Measurements from ENCODE around the gene ENPP1.

ENPP1 gene

GRCh38 chr6:131821010-131821807 is 13.4 kb downstream of the ENPP1 start:
- Mint-ChIP-seq H3K4me1 (no peaks in the 10 kb centered on the region), H3K27me3 (peaks cover 42% of the 10 kb centered on the region), H3K4me3 (no peak overlapping the region), H3K27ac (ENCODE audit: low read depth) (no peak overlapping the region), H3K36me3 (ENCODE audit: insufficient read depth) (no peaks in the 10 kb centered on the region), H3K9me3 (no peaks in the 10 kb centered on the region)
- DNase-seq (ENCODE audit: low spot score in 2 of 2) = no peak
- ATAC-seq (replicated peaks; ENCODE audit: extremely low read depth, poor library complexity, severe bottlenecking) = no peak

DNA sequence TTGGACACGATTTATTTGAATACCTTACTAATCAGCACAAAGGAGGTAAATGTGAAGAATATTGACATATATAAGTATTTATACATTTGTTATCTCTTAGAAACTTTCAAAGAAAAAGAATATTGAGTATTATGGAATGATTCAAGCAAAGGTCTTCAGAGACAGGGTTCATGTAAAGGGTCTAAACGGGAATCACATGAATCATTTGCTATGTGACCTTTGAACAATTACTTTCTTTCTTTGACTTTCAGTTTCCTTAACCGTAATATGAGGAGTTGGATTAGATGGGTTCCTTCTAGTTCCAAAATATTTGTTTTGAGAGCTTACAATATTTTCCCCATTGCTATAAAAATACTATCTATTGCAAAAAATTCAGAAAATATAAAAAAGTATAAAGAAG is 14.3 kb downstream of the ENPP1 start:
- no peak for DNase-seq (ENCODE audit: low spot score in 2 of 2)
- H3K27me3 Mint-ChIP-seq = peaks cover 42% of the 10 kb centered on the region
- H3K36me3 Mint-ChIP-seq (ENCODE audit: insufficient read depth) = no peaks in the 10 kb centered on the region
- H3K9me3 Mint-ChIP-seq = no peaks in the 10 kb centered on the region
- no peak overlapping the region for H3K27ac Mint-ChIP-seq (ENCODE audit: low read depth)
- no peak overlapping the region for H3K4me3 Mint-ChIP-seq
- H3K4me1 Mint-ChIP-seq = no peaks in the 10 kb centered on the region
- no peak for ATAC-seq (replicated peaks; ENCODE audit: extremely low read depth, poor library complexity, severe bottlenecking)

GRCh38 chr6:131823276-131823902 is 15.6 kb downstream of the ENPP1 start:
- H3K27ac Mint-ChIP-seq (ENCODE audit: low read depth) = no peak overlapping the region
- no peaks in the 10 kb centered on the region for H3K36me3 Mint-ChIP-seq (ENCODE audit: insufficient read depth)
- peaks cover 49% of the 10 kb centered on the region for H3K27me3 Mint-ChIP-seq
- no peak overlapping the region for H3K4me3 Mint-ChIP-seq
- no peaks in the 10 kb centered on the region for H3K4me1 Mint-ChIP-seq
- ATAC-seq (replicated peaks; ENCODE audit: extremely low read depth, poor library complexity, severe bottlenecking) = no peak
- no peak for DNase-seq (ENCODE audit: low spot score in 2 of 2)
- no peaks in the 10 kb centered on the region for H3K9me3 Mint-ChIP-seq

DNA sequence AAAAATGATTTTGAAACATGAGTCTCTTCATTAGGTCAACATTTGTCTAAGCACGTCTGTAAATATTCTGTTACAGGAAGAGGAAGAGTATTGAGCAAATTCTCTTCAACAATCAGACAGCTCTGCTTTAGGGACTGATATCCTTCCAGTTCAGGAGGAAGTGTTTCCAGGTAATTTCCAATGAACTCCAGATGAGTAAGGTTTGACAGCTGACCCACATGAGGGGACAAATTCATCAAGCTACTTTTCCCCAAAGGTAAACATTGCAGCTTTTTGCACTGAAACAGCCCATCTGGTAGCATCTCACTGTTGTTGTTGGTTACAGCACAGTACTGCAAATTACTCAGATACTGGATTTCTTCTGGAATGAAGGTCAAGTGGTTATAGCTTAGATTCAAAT is 18.1 kb downstream of the ENPP1 start:
- Mint-ChIP-seq H3K27me3 (peaks cover 47% of the 10 kb centered on the region), H3K27ac (ENCODE audit: low read depth) (no peak overlapping the region), H3K4me3 (no peak overlapping the region), H3K9me3 (no peaks in the 10 kb centered on the region), H3K36me3 (ENCODE audit: insufficient read depth) (no peaks in the 10 kb centered on the region), H3K4me1 (no peaks in the 10 kb centered on the region)
- DNase-seq (ENCODE audit: low spot score in 2 of 2) (no peak), ATAC-seq (replicated peaks; ENCODE audit: extremely low read depth, poor library complexity, severe bottlenecking) (no peak)

DNA sequence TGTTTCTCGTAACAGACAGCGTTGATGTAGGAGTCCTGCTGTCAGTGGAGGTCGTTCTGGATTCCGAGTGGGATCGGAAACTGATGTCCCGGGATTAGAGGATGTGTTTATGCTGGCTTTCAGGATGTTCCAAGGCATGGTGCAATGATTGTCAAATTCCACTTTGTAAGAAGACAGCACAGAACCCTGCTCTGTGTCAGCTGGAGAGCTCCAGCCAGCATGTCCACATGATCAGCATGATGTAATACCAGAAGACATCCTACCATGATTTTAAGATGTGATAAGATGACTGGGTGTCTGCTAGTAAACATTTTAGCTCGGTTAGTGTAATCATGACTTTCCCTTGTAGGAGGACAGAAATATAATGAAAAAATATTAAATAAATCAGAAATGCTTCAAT is 20.3 kb downstream of the ENPP1 start:
- H3K27ac Mint-ChIP-seq (ENCODE audit: low read depth) = no peak overlapping the region
- H3K27me3 Mint-ChIP-seq = peaks cover 42% of the 10 kb centered on the region
- DNase-seq (ENCODE audit: low spot score in 2 of 2) (no peak), ATAC-seq (replicated peaks; ENCODE audit: extremely low read depth, poor library complexity, severe bottlenecking) (no peak)
- H3K36me3 Mint-ChIP-seq (ENCODE audit: insufficient read depth) = no peaks in the 10 kb centered on the region
- no peaks in the 10 kb centered on the region for H3K9me3 Mint-ChIP-seq
- no peaks in the 10 kb centered on the region for H3K4me1 Mint-ChIP-seq
- H3K4me3 Mint-ChIP-seq = no peak overlapping the region

- H3K9me3 Mint-ChIP-seq = no peaks in the 10 kb centered on the region
- ATAC-seq (replicated peaks; ENCODE audit: extremely low read depth, poor library complexity, severe bottlenecking) (no peak), DNase-seq (ENCODE audit: low spot score in 2 of 2) (no peak)
- H3K27me3 Mint-ChIP-seq = peaks cover 42% of the 10 kb centered on the region
- H3K36me3 Mint-ChIP-seq (ENCODE audit: insufficient read depth) = no peaks in the 10 kb centered on the region
- H3K4me1 Mint-ChIP-seq = no peaks in the 10 kb centered on the region
- H3K27ac Mint-ChIP-seq (ENCODE audit: low read depth) = no peak overlapping the region
- no peak overlapping the region for H3K4me3 Mint-ChIP-seq
These were observed 21.1 kb downstream of the ENPP1 start for GRCh38 chr6:131828951-131829350.

- ATAC-seq (replicated peaks; ENCODE audit: extremely low read depth, poor library complexity, severe bottlenecking) (no peak), DNase-seq (ENCODE audit: low spot score in 2 of 2) (no peak)
- H3K36me3 Mint-ChIP-seq (ENCODE audit: insufficient read depth) = no peaks in the 10 kb centered on the region
These were observed 23.6 kb downstream of the ENPP1 start for GRCh38 chr6:131831392-131831791.

DNA sequence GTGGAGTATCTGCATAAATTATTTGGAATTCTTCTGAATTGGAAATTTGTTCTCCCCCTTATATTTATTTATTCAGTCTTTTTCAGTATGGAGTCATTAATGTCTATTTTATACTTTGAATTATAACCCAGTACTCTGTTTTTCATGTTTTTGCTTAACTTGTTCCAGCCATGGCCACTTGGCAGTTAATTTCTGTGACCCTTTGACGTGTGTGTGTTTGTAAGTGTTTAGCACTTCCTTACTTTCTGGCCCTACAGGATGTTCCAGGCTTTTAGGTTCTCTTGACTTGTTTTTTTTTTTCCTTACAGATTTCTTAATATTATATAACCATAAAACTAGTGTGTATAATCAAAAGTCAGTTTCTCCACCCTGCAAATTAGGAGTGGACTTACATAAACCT is 24.1 kb downstream of the ENPP1 start:
- DNase-seq (ENCODE audit: low spot score in 2 of 2) (no peak), ATAC-seq (replicated peaks; ENCODE audit: extremely low read depth, poor library complexity, severe bottlenecking) (no peak)
- Mint-ChIP-seq H3K27me3 (peaks cover 41% of the 10 kb centered on the region), H3K9me3 (no peaks in the 10 kb centered on the region), H3K4me3 (no peak overlapping the region), H3K27ac (ENCODE audit: low read depth) (no peak overlapping the region), H3K36me3 (ENCODE audit: insufficient read depth) (no peaks in the 10 kb centered on the region), H3K4me1 (no peaks in the 10 kb centered on the region)

More at GRCh38 chr6:131831392-131831791, 23.6 kb downstream of the ENPP1 start:
- peaks cover 41% of the 10 kb centered on the region for H3K27me3 Mint-ChIP-seq
- no peaks in the 10 kb centered on the region for H3K9me3 Mint-ChIP-seq
- H3K4me1 Mint-ChIP-seq = no peaks in the 10 kb centered on the region
- H3K27ac Mint-ChIP-seq (ENCODE audit: low read depth) = no peak overlapping the region
- no peak overlapping the region for H3K4me3 Mint-ChIP-seq

DNA sequence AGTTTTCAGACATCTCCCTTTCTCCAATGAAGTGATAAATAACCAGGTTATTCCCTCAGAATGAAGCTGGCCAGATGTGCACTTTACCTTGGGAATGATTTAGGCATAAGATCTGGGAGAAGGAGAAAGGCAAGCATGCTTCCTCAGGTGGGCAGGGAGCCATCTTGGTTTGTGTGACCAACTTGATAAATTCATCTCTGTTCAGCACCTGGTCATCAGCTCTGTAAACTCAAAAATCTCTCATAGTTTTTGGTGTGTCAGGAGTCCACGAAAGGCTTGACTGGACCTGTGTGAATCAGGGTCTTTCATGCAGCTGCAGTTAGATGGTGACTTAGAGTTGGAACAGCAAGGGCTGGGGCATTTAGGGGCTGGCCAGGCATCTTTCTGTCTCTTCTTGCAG is 24.5 kb downstream of the ENPP1 start:
- H3K4me3 Mint-ChIP-seq = no peak overlapping the region
- peaks cover 39% of the 10 kb centered on the region for H3K27me3 Mint-ChIP-seq
- H3K27ac Mint-ChIP-seq (ENCODE audit: low read depth) = no peak overlapping the region
- no peaks in the 10 kb centered on the region for H3K4me1 Mint-ChIP-seq
- DNase-seq (ENCODE audit: low spot score in 2 of 2) (no peak), ATAC-seq (replicated peaks; ENCODE audit: extremely low read depth, poor library complexity, severe bottlenecking) (no peak)
- H3K36me3 Mint-ChIP-seq (ENCODE audit: insufficient read depth) = no peaks in the 10 kb centered on the region
- H3K9me3 Mint-ChIP-seq = no peaks in the 10 kb centered on the region

DNA sequence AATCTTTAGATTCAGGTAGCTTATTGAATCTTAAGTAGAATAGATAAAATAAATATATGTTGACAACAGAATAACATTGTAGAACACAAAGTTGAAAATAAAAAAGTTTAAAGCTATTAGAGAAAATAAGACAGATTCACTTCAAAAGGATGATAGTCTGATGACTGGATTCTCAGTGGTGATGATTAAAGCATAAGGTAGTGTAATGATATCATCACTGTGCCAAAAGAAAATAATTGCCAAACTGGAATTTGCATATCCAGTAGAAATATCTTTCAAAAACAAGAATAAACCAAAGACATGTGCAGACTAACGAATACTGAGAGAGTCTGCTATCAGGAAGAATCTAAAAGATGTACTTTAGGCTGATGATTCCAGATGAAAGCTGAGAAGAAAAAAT is 30.2 kb downstream of the ENPP1 start:
- Mint-ChIP-seq H3K36me3 (ENCODE audit: insufficient read depth) (no peaks in the 10 kb centered on the region), H3K27me3 (peaks cover 24% of the 10 kb centered on the region), H3K4me3 (no peak overlapping the region), H3K27ac (ENCODE audit: low read depth) (no peak overlapping the region), H3K4me1 (no peaks in the 10 kb centered on the region), H3K9me3 (no peaks in the 10 kb centered on the region)
- no peak for ATAC-seq (replicated peaks; ENCODE audit: extremely low read depth, poor library complexity, severe bottlenecking)
- no peak for DNase-seq (ENCODE audit: low spot score in 2 of 2)

DNA sequence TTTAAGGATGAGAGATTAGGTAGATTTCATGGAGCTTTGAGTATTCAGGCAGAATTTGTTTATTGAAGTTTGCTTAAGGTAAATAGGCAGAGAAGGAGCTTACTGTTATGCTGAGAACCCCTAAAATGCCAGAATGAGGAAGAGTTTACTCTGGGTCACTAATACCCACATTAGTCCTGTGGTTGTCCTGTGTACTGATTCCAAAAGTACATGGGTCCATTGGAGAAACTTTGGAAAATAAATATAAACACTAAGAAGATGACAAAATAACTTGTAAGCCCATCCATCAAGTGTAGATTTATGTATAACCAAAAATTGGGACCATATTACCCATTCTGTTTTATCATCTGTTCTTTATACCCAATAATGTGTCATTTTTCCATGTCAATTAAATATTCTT is 31.6 kb downstream of the ENPP1 start:
- DNase-seq (ENCODE audit: low spot score in 2 of 2) = no peak
- Mint-ChIP-seq H3K36me3 (ENCODE audit: insufficient read depth) (no peaks in the 10 kb centered on the region), H3K4me3 (no peak overlapping the region), H3K4me1 (no peaks in the 10 kb centered on the region), H3K27me3 (peaks cover 25% of the 10 kb centered on the region), H3K9me3 (no peaks in the 10 kb centered on the region), H3K27ac (ENCODE audit: low read depth) (no peak overlapping the region)
- no peak for ATAC-seq (replicated peaks; ENCODE audit: extremely low read depth, poor library complexity, severe bottlenecking)

- Mint-ChIP-seq H3K27ac (ENCODE audit: low read depth) (no peak overlapping the region), H3K9me3 (no peaks in the 10 kb centered on the region), H3K36me3 (ENCODE audit: insufficient read depth) (no peaks in the 10 kb centered on the region), H3K27me3 (peaks cover 31% of the 10 kb centered on the region), H3K4me3 (no peak overlapping the region), H3K4me1 (no peaks in the 10 kb centered on the region)
- ATAC-seq (replicated peaks; ENCODE audit: extremely low read depth, poor library complexity, severe bottlenecking) = no peak
- DNase-seq (ENCODE audit: low spot score in 2 of 2) = no peak
These were observed 32.6 kb downstream of the ENPP1 start for GRCh38 chr6:131840441-131840840.

GRCh38 chr6:131840936-131841583 is 33.2 kb downstream of the ENPP1 start:
- no peak overlapping the region for H3K4me3 Mint-ChIP-seq

More at GRCh38 chr6:131840936-131841583, 33.2 kb downstream of the ENPP1 start:
- no peaks in the 10 kb centered on the region for H3K4me1 Mint-ChIP-seq
- ATAC-seq (replicated peaks; ENCODE audit: extremely low read depth, poor library complexity, severe bottlenecking) (no peak), DNase-seq (ENCODE audit: low spot score in 2 of 2) (no peak)
- no peaks in the 10 kb centered on the region for H3K36me3 Mint-ChIP-seq (ENCODE audit: insufficient read depth)
- no peaks in the 10 kb centered on the region for H3K9me3 Mint-ChIP-seq
- peaks cover 37% of the 10 kb centered on the region for H3K27me3 Mint-ChIP-seq
- H3K27ac Mint-ChIP-seq (ENCODE audit: low read depth) = no peak overlapping the region

Measured in central memory CD8-positive, alpha-beta T cell (primary cell).